HG03175 (cell line): ENCODE data around the gene TCF12.
"Not testable (repeated sequence)": the region's sequence is repeated elsewhere in the genome, so short reads cannot be mapped to it uniquely, and the experiment has no call there.

ENCODE experiments used
- ATAC-seq: cut with Tn5 transposase; IDR thresholded peaks from one replicate; pipeline ENCODE4 v1.9.1; 2021; ENCODE audit warnings: mild to moderate bottlenecking, moderate library complexity; ENCODE audit not compliant: unreplicated experiment

The TCF12 gene

GRCh38 chr15:57158997-57159668 lies 240.7 kb downstream of the TCF12 start:
- no peak for ATAC-seq

- ATAC-seq: no peak
These were observed 241.3 kb downstream of the TCF12 start for GRCh38 chr15:57159767-57160166.

GRCh38 chr15:57160823-57161560 lies 242.5 kb downstream of the TCF12 start:
- ATAC-seq: no peak

GRCh38 chr15:57164251-57164650 lies 245.8 kb downstream of the TCF12 start:
- ATAC-seq: not testable (repeated sequence)

- ATAC-seq: no peak
These were observed 247.5 kb downstream of the TCF12 start for GRCh38 chr15:57165992-57166391.

- ATAC-seq: peak; percentile 57
These were observed 249.5 kb downstream of the TCF12 start for GRCh38 chr15:57167821-57168395.

- no peak for ATAC-seq
These were observed 251.2 kb downstream of the TCF12 start for GRCh38 chr15:57169643-57170042.

GRCh38 chr15:57171426-57171825 lies 253.0 kb downstream of the TCF12 start:
- no peak for ATAC-seq

GRCh38 chr15:57172925-57173324 lies 254.5 kb downstream of the TCF12 start:
- no peak for ATAC-seq

- no peak for ATAC-seq
These were observed 264.6 kb downstream of the TCF12 start for GRCh38 chr15:57183041-57183440.

- no peak for ATAC-seq
These were observed 265.3 kb downstream of the TCF12 start for GRCh38 chr15:57183614-57184344.

GRCh38 chr15:57184502-57184901 lies 266.1 kb downstream of the TCF12 start:
- no peak for ATAC-seq

- ATAC-seq: no peak
These were observed 267.1 kb downstream of the TCF12 start for GRCh38 chr15:57185507-57186074.

- ATAC-seq: no peak
These were observed 271.0 kb downstream of the TCF12 start for GRCh38 chr15:57189466-57189865.

GRCh38 chr15:57190208-57190607 lies 271.8 kb downstream of the TCF12 start:
- no peak for ATAC-seq

GRCh38 chr15:57193161-57193560 lies 274.7 kb downstream of the TCF12 start:
- no peak for ATAC-seq

GRCh38 chr15:57195326-57195725 lies 276.9 kb downstream of the TCF12 start:
- no peak for ATAC-seq

GRCh38 chr15:57196865-57197264 lies 278.4 kb downstream of the TCF12 start:
- ATAC-seq: no peak

- ATAC-seq: no peak
These were observed 279.7 kb downstream of the TCF12 start for GRCh38 chr15:57198131-57198530.

- ATAC-seq: no peak
These were observed 280.3 kb downstream of the TCF12 start for GRCh38 chr15:57198654-57199291.

GRCh38 chr15:57201578-57201977 lies 283.1 kb downstream of the TCF12 start:
- ATAC-seq: no peak
